ENCODE results near the gene ASMTL.
"Not testable (repeated sequence)": the region's sequence is repeated elsewhere in the genome, so short reads cannot be mapped to it uniquely, and the experiment has no call there.

Gene ASMTL

DNA sequence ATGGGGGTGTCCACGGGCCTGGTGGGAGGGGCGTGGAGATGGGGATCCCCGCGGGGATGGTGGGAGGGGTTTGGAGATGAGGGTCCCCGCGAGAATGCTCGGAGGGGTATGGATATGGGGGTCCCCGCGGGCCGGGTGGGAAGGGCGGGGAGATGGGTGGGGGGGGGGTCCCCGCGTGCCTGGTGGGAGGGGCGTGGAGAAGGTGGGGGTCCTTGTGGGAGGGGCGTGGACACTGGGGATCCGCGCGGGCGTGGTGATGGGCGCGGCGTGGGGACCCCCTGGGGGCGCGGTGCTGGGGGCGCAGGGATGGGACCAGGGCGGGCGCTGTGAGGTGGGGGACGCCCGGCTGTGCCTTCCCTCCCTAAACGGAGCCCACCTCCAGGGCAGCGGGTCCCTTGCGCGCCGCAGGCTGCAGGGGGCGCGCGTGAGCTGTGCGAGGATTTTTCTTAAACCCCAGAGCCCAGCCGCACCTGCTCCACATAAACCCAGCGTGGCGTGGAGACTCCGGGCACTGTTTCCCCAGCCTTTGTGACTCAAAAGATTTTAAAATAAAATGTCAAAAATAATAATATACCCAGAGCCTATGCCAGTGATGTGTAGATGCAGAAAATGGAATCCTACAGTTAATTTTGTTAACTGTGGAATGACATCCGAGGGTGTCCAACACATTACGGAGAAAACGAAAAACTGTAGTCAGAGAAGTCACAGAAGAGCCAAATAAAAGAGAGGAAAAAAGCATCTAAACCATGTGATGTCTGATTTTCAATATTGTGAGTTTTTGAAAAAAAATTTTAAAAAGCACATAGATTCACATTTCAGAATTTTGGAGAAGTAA is 1.5 kb upstream of the ASMTL start:
- no peak for DNase-seq

DNA sequence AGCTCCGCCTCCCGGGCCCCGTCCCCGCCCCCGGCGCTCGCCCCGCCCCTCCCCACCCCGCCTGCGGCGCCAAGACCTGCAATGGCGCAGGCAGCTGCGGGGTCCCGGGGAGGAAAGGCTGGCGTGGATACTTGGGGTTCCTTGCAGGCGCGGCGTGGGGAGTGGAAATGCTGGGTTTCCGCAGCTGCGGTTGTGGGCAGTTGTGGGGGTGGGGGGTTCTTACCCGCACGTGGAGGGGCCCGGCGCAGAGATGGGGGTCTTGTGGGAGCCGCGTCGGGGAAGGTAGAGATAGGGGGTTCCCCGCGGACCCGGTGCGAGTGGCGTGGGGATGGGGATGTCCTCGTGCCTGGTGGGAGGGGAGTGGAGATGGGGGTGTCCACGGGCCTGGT is 680 bp upstream of the ASMTL start:
- no peak for DNase-seq

DNA sequence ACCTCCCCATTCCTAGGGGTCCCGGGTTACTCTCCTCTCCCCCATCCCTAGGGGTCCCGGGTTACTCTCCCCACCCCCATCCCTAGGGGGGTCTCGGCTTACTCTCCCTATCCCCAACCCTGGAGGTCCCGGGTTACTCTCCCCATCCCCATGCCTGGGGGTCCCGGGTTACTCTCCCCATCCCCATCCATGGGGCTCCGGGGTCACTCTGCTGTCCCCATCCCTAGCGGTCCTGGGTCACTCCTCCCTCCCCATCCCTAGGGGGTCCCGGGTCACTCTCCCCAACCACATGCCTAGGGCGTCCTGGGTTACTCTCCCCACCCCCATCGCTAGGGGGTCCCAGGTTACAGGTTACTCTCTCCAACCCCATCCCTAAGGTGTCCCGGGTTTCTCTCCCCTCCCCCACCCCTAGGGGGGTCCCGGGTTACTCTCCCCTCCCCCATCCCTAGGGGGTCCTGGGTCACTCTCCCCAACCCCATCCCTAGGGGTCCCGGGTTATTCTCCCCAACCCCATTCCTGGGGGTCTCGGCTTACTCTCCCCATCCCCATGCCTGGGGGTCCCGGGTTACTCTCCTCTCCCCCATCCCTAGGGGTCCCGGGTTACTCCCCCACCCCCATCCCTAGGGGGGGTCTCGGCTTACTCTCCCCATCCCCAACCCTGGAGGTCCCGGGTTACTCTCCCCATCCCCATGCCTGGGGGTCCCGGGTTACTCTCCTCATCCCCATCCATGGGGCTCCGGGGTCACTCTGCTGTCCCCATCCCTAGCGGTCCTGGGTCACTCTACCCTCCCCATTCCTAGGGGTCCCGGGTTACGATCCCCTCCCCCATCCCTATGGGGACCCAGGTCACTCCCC is 821 bp downstream of the ASMTL start:
- DNase-seq, result no peak

DNA sequence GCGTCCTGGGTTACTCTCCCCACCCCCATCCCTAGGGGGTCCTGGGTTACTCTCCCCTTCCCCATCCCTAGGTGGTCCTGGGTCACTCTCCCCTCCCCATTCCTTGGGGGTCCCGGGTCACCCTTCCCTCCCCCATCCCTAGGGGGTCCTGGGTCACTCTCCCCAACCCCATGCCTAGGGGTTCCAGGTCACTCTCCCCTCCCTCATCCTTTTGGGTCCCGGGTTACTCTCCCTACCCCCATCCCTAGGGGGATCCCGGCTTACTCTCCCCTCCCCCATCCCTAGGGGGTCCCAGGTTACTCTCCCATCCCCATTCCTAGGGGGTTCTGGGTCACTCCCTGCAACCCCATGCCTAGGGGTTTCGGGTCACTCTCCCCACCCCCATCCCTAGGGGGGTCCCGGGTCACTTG is 1.5 kb downstream of the ASMTL start:
- no peak for DNase-seq

DNA sequence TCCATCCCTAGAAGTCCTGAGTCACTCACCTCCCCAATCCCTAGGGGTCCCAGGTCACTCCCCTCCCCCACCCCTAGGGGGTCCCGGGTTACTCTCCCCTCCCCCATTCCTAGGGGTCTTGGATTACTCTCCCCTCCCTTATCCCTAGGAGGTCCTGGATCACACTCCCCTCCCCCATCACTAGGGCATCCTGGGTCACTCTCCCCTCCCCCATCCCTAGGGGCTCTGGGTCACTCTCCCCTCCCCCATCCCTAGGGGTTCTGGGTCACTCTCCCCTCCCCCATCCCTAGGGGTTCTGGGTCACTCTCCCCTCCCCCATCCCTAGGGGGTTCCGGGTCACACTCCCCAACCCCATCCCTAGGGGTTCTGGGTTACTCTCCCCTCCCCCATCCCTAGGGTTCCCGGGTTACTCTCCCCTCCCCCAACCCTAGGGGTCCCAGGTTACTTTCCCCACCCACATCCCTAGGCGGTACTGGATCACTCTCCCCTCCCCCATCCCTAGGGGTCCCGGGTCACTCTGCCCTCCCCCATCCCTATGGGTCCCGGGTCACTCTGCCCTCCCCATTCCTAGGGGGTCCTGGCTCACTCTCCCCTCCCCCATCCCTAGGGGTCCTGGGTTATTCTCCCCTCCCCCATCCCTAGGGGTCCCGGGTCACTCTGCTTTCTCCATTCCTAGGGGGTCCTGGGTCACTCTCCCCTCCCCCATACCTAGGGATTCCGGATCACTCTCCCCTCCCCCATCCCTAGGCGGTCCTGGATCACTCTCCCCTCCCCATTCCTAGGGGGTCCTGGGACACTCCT is 2.1 kb downstream of the ASMTL start:
- DNase-seq, result no peak

DNA sequence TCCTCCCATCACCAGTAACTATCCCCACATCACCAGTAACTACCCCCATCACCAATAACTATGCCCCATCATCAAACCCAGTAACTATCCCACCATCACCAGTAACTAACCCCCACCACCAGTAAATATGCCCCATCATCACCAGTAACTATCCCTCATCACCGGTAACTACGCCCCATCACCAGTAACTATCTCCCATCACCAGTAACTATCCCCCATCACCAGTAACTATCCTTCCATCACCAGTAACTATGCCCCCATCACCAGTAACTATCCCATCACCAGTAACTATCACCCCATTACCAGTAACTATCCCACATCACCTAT is 2.9 kb downstream of the ASMTL start:
- no peak for DNase-seq

DNA sequence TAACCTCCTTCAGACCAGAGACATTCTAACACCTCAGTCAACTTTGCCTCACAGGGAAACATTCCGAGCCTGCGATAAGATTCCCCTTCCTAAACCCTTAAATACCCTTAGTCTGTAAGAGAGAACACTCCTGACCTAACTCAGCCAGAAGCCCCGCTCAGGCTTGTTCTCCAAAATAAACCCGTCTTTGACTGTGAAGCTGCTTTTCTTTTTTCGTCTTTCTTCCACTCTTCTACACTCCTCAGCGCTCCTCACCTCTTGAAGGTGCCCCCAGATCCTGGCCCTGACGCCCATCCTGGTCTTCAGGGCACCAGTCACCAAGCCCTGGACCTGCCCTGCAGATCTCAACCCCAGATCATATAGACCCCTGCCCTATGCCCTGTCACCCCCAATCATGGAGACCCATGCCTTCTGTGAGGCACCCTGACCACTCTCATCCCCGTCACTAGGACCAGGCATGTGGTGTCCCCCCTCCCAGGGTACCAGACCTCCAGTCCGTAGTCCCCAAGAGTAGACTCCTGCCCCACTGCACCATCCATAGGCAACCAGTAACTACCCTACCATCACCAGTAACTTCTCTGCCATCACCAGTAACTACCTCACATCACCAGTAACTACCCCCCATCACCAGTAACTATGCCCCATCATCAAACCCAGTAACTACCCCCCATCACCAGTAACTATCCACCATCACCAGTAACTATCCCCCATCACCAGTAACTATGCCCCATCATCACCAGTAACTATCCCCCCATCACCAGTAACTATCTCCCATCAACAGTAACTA is 3.5 kb downstream of the ASMTL start:
- no peak for DNase-seq

DNA sequence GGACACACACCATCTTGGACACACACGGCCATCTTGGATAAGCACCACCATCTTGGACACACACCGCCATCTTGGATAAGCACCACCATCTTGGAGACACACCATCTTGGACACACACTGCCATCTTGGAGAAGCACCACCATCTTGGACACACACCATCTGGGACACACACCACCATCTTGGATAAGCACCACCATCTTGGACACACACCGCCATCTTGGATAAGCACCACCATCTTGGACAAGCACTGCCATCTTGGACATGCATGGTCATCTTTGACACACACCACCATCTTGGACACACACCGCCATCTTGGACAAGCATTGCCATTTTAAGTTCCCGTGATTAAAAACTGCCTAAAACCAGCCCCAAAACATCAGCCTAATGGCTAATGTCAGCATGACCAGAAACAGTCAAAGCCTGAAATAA is 4.1 kb downstream of the ASMTL start:
- DNase-seq, result not testable (repeated sequence)

DNA sequence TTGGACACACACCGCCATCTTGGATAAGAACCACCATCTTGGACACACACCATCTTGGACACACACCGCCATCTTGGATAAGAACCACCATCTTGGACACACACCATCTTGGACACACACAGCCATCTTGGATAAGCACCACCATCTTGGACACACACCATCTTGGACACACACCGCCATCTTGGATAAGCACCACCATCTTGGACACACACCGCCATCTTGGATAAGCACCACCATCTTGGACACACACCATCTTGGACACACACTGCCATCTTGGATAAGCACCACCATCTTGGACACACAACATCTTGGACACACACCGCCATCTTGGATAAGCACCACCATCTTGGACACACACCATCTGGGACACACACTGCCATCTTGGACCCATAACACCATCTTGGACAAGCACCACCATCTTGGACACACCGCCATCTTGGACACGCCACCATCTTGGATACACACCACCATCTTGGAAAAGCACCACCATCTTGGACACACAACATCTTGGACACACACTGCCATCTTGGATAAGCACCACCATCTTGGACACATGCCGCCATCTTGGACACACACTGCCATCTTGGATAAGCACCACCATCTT is 4.6 kb downstream of the ASMTL start:
- not testable (repeated sequence) for DNase-seq

DNA sequence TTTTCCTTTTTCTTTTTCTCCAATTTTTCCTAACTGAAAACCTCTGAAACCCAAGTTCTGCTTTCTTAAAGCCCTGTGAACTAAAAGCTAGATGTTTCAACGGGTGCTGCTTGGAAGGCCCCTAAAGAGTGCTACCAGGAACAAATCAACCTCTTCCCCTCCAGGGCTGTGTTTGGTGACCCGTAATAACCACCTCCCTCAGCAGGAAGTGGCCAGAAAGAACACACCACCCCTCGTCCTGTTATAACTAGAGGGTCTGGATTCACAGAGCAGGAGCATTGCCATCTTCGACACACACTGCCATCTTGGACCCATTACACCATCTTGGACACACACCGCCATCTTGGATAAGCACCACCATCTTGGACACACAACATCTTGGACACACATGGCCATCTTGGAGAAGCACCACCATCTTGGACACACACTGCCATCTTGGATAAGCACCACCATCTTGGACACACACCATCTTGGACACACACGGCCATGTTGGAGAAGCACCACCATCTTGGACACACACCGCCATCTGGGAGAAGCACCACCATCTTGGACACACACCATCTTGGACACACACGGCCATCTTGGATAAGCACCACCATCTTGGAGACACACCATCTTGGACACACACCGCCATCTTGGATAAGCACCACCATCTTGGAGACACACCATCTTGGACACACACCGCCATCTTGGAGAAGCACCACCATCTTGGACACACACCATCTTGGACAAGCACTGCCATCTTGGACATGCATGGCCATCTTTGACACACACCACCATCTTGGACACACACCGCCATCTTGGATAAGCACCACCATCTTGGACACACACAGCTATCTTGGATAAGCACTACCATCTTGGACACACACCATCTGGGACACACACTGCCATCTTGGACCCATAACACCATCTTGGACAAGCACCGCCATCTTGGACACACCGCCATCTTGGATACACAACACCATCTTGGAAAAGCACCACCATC is 5.4 kb downstream of the ASMTL start:
- DNase-seq, result not testable (repeated sequence)

DNA sequence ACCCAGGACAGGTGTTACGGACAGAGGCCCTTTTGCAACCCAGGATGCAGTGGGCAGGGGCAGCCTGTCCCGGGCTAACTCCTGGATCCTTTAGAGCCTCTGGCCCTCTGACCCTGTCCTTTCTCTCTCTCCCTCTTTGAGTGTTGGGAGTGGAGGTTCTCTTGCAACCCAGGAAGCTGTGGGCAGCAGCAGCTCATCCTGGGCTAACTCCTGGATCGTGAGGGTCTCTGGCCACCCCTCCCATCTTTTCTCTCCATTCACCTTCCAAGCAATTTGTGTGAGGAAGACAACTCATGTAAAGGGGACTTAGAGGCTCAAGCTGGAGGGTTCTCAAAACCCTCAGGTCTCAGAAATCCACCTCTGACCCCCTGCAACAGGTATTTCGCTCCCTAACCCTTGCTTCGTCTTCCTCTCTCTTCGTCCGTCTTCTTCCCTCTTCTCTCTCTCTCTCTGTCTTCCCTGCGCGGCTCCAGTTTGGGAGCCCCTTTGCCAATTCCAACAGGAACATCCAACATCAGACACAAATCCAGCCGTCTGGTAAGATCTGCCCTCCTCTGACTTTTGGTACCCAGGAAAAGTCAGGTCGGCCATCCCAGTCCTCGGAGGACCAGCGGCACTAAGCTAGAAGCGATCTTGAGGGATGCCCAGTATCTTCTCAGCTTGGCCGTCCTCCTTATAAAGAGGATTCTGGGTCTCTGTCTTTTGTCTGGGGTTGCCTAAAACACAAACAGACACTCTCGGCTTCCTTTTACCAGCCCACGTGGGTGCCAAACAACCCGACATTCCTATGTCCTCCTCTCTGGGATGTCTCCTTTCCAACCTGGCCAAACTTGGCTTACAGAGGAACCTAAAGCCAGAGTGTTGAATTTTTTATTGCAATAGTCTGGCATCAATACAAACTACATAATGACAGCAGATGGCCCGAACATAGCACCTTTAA is 7.9 kb downstream of the ASMTL start:
- no peak for DNase-seq

DNA sequence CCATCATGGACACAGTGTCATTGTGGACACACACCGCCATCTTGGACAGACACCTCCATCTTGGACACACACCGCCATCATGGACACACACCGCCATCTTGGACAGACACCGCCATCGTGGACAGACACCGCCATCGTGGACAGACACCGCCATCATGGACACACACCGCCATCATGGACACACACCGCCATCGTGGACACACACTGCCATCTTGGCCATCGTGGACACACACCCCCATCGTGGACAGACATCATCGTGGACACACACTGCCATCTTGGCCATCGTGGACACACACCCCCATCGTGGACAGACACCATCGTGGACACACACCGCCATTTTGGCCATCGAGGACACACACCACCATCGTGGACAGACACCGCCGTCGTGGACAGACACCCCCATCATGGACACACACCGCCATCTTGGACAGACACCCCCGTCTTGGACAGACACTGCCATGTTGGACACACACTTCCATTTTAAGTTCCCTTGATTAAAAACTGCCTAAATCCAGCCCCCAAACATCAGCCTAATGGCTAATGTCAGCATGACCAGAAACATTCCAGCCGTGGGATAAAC is 9.1 kb downstream of the ASMTL start:
- DNase-seq, result no peak

DNA sequence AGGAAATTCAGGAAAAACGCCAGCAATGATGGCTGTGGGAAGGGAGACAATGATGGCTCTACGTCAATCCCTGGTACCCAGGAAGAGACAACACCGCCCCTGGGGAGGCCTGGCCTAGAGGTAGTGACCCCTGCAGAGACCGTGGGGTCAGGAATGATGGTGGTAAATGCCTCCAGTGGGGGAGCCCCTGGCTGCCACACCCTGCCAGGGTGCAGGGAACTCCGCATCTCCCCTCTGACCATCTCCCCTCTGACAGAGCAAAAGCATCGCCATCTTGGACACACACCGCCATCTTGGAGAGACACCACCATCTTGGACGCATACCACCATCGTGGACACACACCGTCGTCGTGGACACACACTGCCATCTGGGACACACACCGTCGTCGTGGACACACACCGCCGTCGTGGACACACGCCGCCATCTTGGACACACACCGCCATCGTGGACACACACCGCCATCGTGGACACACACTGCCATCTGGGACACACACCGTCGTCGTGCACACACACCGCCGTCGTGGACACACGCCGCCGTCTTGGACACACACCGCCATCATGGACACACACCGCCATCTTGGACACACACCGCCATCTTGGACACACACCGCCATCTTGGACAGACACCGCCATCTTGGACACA is 9.9 kb downstream of the ASMTL start:
- DNase-seq, result no peak

DNA sequence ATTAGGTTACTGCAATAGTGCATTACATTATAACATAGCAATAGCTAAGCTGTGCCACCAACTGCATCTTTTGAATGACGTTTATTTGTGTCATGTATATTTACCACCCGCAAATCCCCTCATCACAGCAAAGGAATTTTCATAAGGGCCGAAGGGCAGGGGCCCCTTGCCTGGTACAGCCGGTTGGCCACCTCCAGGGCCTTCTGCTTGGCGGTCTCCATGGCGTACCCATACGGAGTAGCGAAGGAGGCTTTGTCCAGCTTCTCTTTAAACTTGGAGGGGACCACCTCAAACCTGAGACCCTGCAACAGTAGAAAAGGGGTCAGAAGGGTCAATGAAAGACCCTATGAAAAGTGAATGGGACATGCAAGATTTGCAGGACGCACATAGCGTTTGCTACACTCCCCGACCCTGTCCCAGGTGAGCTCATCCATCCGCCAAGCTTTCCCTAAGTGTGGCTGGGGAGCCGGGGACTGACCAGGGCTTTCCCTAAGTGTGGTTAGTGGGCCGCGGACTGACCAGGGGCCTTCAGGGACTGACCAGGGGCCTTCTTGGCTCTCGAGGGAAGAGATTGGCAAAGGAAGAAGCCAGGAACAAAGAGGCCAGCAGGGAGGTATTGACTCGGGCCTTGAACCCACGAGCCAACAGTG is 10.6 kb downstream of the ASMTL start:
- DNase-seq, result no peak

DNA sequence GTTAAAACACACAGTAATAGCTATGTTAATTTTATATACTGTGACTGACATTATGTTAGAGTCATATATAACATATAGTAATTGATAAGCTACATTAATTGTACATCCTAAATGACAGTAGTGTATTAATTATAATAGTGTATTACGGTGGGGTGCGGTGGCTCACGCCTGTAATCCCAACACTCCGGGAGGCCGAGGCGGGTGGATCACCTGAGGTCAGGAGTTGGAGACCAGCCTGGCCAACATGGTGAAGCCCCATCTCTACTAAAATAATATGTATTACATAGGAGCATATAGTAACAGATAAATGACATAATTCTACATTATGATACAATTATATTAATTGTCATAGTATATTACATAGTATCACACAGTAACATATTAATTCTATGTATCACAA is 12.2 kb downstream of the ASMTL start:
- DNase-seq, result no peak

DNA sequence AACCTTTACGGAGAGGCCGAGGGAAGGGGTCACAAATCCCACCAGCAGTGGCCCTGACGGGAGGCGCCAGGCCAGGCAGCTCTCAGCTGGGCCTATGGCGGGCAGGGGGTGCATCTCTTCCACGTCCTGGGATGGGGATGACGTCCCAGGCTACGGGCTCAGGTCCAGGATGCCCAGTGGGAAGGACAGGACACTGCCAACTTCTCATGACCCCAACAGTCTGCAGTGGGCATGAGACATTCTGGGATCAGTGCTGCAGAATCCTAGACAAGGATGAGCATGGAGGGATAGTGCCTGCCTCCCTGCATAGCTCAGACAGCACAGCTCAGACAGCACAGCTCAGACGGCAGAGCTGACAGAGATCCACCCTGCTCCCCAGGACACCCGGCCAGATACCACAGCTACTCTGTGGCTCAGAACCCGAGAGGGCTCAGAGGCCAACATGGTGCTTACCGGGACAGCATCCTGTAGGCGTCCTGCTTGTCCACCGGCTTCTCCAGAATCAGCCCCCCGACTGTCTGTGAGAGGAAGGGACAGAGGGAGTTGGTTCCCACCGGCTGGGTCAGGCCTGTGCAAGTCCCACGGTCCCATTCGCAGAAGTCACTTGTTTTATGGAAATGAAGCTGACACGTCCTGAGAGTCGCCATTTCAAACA is 17.3 kb downstream of the ASMTL start:
- DNase-seq, result no peak
